ENCODE measurements around the gene GSE1. TPM values are rescaled to one million over a fixed set of nuclear protein-coding genes. Genes with fewer than 3 reads are reported as not detected.

The GSE1 gene
- total RNA-seq, 1 experiment from 2014 or later: 11.3 TPM

- DNase-seq (ENCODE audit: extremely low read depth, low read depth): no peak
Observed at GRCh38 chr16:85605051-85605911, 7.8 kb upstream of the GSE1 start.

- DNase-seq (ENCODE audit: extremely low read depth, low read depth): no peak
Observed at GRCh38 chr16:85605912-85606841, 6.9 kb upstream of the GSE1 start.

GRCh38 chr16:85606904-85607303 is 6.2 kb upstream of the GSE1 start:
- DNase-seq (ENCODE audit: extremely low read depth, low read depth): no peak

GRCh38 chr16:85607321-85607765 is 5.8 kb upstream of the GSE1 start:
- no peak for DNase-seq (ENCODE audit: extremely low read depth, low read depth)

- DNase-seq (ENCODE audit: extremely low read depth, low read depth): no peak
Observed at GRCh38 chr16:85607796-85608514, 5.2 kb upstream of the GSE1 start.

- DNase-seq (ENCODE audit: extremely low read depth, low read depth): no peak
Observed at GRCh38 chr16:85608515-85608885, 4.6 kb upstream of the GSE1 start.

- no peak for DNase-seq (ENCODE audit: extremely low read depth, low read depth)
Observed at GRCh38 chr16:85608887-85609286, 4.2 kb upstream of the GSE1 start.

- DNase-seq (ENCODE audit: extremely low read depth, low read depth): no peak
Observed at GRCh38 chr16:85609539-85609938, 3.6 kb upstream of the GSE1 start.

- DNase-seq (ENCODE audit: extremely low read depth, low read depth): no peak
Observed at GRCh38 chr16:85610059-85610445, 3.1 kb upstream of the GSE1 start.

- DNase-seq (ENCODE audit: extremely low read depth, low read depth): peak; percentile 62
Observed at GRCh38 chr16:85610446-85611193, 2.5 kb upstream of the GSE1 start.

- peak; percentile 9 for DNase-seq (ENCODE audit: extremely low read depth, low read depth)
Observed at GRCh38 chr16:85611194-85611443, 2.0 kb upstream of the GSE1 start.

- DNase-seq (ENCODE audit: extremely low read depth, low read depth): peak; percentile 68
Observed at GRCh38 chr16:85611444-85612190, 1.5 kb upstream of the GSE1 start.

GRCh38 chr16:85612191-85612800 is 826 bp upstream of the GSE1 start:
- DNase-seq (ENCODE audit: extremely low read depth, low read depth): peak; percentile 85

- no peak for DNase-seq (ENCODE audit: extremely low read depth, low read depth)
Observed at GRCh38 chr16:85613604-85614337, 649 bp downstream of the GSE1 start.

GRCh38 chr16:85614338-85615013 is 1.4 kb downstream of the GSE1 start:
- DNase-seq (ENCODE audit: extremely low read depth, low read depth): no peak

- DNase-seq (ENCODE audit: extremely low read depth, low read depth): no peak
Observed at GRCh38 chr16:85615014-85615851, 2.1 kb downstream of the GSE1 start.

Data from NCI-H460 (cell line).